ENCODE measurements around the gene CCDC51.
"Not testable (repeated sequence)": the region's sequence is repeated elsewhere in the genome, so short reads cannot be mapped to it uniquely, and the experiment has no call there.

GRCh38 chr3:48480891-48481290 is 41.0 kb upstream of the CCDC51 start:
- TF ChIP-seq CTCF (IDR thresholded peaks at IDR 0.05; ENCODE audit: poor library complexity, severe bottlenecking); POLR2AphosphoS5 (IDR thresholded peaks at IDR 0.05); MXI1 (conservative IDR thresholded peaks at IDR 0.05; ENCODE audit: poor library complexity, severe bottlenecking); EZH2 (IDR thresholded peaks at IDR 0.05; ENCODE audit: borderline replicate concordance, insufficient read depth, low read length, poor library complexity, severe bottlenecking): not testable (repeated sequence)
